HG02642 (cell line): ENCODE measurements around the gene GTPBP1.
A peak's percentile ranks its signal among the peaks of the same experiment; 100 is the strongest.

Source experiments
- ATAC-seq: cut with Tn5 transposase; IDR thresholded peaks from one replicate; pipeline ENCODE4 v1.9.1; 2021; ENCODE audit warnings: mild to moderate bottlenecking; ENCODE audit not compliant: unreplicated experiment, poor library complexity

GTPBP1 gene

GRCh38 chr22:38738475-38739070, 32.8 kb downstream of the GTPBP1 start:
- ATAC-seq: no peak

GRCh38 chr22:38739300-38740055, 33.7 kb downstream of the GTPBP1 start:
- ATAC-seq: no peak

DNA sequence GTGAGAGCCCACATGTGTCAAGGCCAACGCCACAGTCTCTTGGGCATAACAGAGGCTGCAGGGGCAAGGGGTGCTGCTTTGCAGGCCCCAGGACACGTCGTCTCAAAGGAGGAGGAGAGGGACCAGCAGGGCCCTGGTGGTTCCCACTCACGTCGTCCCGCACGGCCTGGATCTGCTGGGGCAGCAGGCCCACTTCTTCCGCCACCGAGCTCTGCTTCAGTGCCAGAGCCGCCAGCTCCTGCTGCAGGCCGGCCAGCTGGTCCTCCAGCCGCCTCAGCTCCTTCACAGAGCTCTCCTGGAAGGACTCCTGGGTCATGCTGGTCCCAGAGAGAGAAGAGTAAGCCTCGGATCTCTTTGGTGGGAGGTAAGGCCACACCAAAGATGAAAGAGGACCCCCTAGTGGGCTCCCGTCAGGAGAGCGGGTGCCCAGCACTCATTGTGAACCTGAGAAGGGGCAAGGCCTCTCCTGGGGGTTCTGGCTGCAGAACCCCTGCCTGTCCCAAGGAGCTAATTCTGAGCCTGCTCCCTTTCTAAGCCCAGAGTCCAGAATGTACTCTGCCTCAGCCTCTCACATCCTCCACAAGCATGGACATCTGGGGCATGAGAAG, 34.5 kb downstream of the GTPBP1 start:
- no peak for ATAC-seq

DNA sequence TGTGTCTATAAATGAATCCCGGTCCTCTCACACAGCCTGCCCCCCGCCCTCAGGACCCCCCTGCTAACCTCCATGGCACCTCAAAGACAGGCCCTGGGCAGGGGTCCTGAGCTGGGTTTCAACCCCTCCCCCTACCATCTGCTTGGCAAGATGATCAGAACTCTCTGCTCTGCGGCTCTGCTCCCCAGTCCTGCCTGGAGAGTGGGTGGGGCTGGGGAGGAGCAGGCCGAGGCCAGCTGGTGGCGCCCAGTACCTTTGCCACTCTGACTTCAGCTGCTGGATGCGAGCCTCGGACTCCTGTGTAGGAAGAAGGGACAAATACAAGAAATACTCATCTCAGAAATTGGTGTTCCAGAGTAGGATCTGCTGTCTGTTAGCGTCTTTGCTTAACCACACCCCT, 35.0 kb downstream of the GTPBP1 start:
- ATAC-seq: no peak

DNA sequence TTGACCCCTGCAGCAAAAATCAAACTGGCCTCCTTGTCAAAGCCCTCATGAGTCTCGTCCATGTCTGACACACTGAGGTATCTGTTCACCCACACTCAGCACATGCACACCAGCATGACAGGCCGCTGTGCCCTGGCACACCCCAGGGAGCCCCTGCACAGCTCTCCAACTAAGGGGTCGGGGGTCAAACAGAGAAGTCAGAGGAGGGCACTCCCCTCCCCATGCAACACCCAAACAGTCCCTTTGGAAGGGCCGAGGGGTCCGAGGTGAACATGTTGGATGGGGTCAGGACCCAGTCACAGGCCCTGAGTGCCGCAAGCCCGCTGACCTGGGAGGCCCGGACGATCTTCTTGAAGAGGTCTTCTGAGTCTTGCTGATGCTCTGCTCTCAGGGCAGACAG, 35.4 kb downstream of the GTPBP1 start:
- ATAC-seq: no peak

GRCh38 chr22:38741576-38741975, 35.8 kb downstream of the GTPBP1 start:
- ATAC-seq: no peak

DNA sequence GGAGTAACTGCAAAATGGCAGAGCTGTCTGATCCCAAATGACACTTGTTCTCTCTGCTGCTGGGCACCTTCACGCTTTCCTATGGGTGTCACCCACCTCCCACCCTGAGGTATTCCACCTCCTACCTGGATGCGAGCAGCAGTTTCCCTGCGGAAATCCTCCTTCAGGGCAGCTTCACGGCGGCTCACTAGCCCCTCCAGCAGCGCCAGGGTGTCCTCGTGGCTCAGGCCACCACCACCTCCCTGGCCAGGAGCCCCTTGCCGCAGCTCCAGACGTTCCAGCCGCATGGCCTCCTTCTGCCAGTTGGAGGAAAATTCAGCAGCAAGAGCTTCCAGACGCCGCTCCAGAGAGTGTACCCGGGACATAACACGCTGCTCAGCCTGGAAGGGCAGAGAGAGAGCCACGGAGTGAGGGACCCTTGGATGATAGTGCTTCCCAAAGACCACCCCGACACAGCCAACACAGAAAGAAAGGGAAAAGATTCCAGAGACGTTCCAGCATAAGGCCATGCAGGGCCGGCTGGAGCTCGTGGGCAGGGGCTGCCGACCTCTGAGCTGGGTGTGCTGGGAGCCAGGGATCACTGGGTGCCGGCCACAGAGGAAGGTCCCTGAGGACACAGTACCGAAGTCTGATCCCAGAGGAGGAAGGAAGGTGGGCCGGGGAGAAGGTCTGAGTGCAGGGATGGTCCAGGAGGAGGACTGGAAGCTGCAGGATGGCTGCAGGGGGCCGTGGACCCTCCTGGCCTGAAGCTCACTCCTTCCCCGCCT, 36.6 kb downstream of the GTPBP1 start:
- no peak for ATAC-seq

DNA sequence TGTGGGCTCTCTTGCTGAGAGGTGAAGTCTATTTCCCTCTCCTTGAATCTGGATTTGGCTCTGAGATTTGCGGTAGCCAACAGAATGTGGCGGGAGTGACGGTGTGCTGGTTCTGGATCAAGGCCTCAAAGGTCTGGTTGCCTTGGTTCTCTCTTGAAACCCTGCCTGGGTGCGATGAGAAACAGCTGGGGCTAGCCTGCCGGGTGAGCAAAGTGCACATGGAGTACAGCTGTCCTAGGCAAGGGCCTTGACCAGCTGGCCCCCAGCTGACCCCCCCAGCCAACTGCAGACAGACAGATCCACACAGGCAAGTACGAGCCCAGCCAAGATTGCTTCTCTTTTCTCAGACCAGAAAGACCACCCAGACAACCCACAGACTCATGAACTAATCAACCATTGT, 39.2 kb downstream of the GTPBP1 start:
- no peak for ATAC-seq

GRCh38 chr22:38745676-38746460, 40.1 kb downstream of the GTPBP1 start:
- no peak for ATAC-seq

GRCh38 chr22:38748487-38749136, 42.9 kb downstream of the GTPBP1 start:
- ATAC-seq: no peak

GRCh38 chr22:38750104-38750503, 44.4 kb downstream of the GTPBP1 start:
- no peak for ATAC-seq

DNA sequence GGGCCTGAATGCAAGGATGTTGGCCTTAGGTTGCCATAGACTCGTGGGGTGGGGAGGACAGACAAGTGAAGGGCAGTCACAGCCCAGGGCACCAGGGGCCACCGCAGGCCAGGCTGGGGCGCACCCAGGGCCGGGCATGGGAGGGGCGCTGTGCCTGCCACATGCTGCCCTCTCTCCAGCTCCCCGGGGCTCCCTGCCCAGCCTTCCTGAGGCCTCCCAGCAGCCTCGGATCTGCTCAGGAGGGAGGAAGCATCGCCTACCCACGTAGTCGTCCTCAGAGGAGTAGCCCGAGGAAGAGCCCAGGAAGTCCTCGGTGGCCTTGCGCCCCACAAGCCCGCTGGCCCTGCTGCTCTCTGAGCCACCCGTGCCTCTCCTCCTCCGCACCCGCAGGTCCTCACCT, 44.9 kb downstream of the GTPBP1 start:
- no peak for ATAC-seq

DNA sequence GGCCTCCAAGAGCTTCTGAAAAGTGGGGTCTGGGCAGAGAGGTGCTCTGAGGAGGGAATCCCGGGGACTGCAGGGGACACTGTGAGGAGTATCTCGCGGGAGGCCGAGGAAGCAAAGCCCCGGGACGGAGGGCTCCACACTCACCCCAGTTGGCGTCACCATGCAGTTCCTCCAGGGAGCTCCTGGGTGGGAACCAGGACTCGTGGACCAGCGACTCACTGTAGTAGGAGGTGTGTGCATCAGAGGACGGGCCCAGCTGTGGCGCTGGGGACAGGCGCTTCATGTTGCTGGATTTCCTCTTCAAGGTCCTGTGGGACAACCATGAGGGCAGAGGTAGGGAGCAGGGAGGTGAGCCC, 45.3 kb downstream of the GTPBP1 start:
- no peak for ATAC-seq

GRCh38 chr22:38751422-38752346, 45.9 kb downstream of the GTPBP1 start:
- peak; percentile 35 for ATAC-seq

DNA sequence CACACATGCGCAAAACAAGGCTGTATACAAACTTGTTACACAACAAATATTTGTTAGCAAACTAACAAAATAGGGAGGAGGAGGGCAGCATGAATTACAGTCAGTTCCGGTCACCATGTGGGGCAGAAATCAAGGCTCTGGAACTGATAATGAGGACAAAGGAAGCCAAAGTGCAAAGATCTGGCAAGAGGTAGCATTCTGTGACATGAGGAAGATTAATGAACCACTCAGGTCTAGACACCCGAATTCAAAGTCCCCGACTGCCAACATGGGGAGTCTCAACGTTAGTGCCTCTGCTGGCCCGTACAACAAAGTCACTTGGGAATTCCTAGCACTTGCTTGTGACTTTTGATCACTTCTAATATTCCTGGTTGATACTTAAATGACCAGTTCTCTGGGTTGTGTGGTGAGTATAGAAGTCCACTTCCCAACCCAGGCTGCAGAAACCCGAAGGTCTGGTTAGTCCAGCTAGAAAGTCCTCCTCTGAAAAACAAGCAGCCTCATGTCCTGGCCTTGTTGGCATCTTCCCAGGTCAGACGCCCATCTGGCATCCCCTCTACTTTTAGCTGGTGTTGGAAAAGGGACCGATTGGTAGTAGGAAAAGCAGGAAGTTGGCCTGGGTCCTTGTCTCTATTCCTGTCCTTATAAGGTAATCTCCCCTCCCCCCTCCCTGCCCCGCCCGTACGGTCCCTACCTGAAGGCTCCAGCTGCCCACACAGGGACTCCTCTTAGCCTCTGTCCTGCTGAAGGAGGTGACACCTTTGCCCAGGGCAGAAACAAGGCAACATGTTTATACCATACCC, 48.4 kb downstream of the GTPBP1 start:
- ATAC-seq: no peak

- no peak for ATAC-seq
Measured at GRCh38 chr22:38754751-38755154, 49.0 kb downstream of the GTPBP1 start.

- ATAC-seq: peak; percentile 36
Measured at GRCh38 chr22:38755155-38755910, 49.6 kb downstream of the GTPBP1 start.
